Measurements from ENCODE around the gene TEX35. TPM values are rescaled to one million over a fixed set of nuclear protein-coding genes. Genes with fewer than 3 reads are reported as not detected.

The TEX35 gene
- total and polyA plus RNA-seq, 4 donors = not detected

- TF ChIP-seq YY1 (IDR thresholded peaks at IDR 0.05) (no peak), TAF1 (conservative IDR thresholded peaks at IDR 0.05) (no peak), HNF4G (IDR thresholded peaks at IDR 0.05) (no peak), FOXA1 (IDR thresholded peaks at IDR 0.05) (no peak), GABPA (IDR thresholded peaks at IDR 0.05 in 1 of 2, conservative IDR thresholded peaks at IDR 0.05 in 1 of 2) (no peak), JUND (IDR thresholded peaks at IDR 0.05) (no peak), SP1 (IDR thresholded peaks at IDR 0.05) (no peak), RAD21 (IDR thresholded peaks at IDR 0.05) (no peak), RXRA (IDR thresholded peaks at IDR 0.05) (no peak), FOXA2 (IDR thresholded peaks at IDR 0.05) (no peak), ZBTB33 (IDR thresholded peaks at IDR 0.05) (no peak), REST (IDR thresholded peaks at IDR 0.05) (no peak), ATF3 (IDR thresholded peaks at IDR 0.05) (no peak), NR2F2 (IDR thresholded peaks at IDR 0.05) (no peak)
- TF ChIP-seq, protein P1, sequence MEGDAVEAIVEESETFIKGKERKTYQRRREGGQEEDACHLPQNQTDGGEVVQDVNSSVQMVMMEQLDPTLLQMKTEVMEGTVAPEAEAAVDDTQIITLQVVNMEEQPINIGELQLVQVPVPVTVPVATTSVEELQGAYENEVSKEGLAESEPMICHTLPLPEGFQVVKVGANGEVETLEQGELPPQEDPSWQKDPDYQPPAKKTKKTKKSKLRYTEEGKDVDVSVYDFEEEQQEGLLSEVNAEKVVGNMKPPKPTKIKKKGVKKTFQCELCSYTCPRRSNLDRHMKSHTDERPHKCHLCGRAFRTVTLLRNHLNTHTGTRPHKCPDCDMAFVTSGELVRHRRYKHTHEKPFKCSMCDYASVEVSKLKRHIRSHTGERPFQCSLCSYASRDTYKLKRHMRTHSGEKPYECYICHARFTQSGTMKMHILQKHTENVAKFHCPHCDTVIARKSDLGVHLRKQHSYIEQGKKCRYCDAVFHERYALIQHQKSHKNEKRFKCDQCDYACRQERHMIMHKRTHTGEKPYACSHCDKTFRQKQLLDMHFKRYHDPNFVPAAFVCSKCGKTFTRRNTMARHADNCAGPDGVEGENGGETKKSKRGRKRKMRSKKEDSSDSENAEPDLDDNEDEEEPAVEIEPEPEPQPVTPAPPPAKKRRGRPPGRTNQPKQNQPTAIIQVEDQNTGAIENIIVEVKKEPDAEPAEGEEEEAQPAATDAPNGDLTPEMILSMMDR (IDR thresholded peaks at IDR 0.05; ENCODE audit: low read depth, low read length, missing input control) = no peak
- H3K27me3 ChIP-seq (ENCODE audit: control insufficient read depth in 4 of 4, insufficient read depth in 4 of 4, low read length in 3 of 4) = no peaks in the 10 kb centered on the region
- H3K9me3 ChIP-seq (ENCODE audit: control insufficient read depth in 4 of 4, low read length in 3 of 4) = no peaks in the 10 kb centered on the region
- no peak for DNase-seq (ENCODE audit: low spot score)
- WGBS = 79% methylated on average over 4 of the region's 4 CpGs
- H3K9ac ChIP-seq (ENCODE audit: low read depth in 1 of 2, low read length in 2 of 2) = no peak overlapping the region
- no peak overlapping the region for H3K4me3 ChIP-seq (ENCODE audit: low read depth in 1 of 3, low read length in 3 of 3)
- no peaks in the 10 kb centered on the region for H3K4me1 ChIP-seq (ENCODE audit: control insufficient read depth in 4 of 4, insufficient read depth in 4 of 4, low read length in 3 of 4)
- peaks cover 0 to 6% (median 0%) of the 10 kb centered on the region in 4 donors for H3K36me3 ChIP-seq (ENCODE audit: control insufficient read depth in 4 of 4, insufficient read depth in 3 of 4, low read depth in 1 of 4, low read length in 3 of 4)
- H3K27ac ChIP-seq (ENCODE audit: low read depth in 1 of 2, low read length in 2 of 2) = no peak overlapping the region
These were observed 35.5 kb upstream of the TEX35 start for GRCh38 chr1:178477373-178477772.

DNA sequence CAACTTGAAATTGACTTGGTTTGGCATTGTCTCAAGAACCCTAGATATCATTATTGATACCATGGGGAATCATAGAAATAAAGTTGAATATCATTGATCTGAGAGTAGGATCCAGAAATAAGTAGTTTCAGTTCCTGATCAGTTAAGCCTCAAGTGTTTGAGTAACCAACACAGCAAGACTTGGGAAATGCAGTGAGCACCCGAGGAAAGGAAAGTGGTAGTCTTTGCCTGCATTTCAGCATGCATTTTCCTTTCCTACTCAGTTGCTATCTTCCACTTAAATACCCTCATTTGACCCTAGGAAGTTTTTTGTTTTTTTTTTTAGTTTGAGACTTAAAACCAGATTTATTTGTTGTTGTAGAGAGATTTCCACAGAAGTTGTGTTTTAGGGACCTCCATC, 35.1 kb upstream of the TEX35 start:
- Histone ChIP-seq H3K27ac (ENCODE audit: low read depth in 1 of 2, low read length in 2 of 2) (no peak overlapping the region), H3K36me3 (ENCODE audit: control insufficient read depth in 4 of 4, insufficient read depth in 3 of 4, low read depth in 1 of 4, low read length in 3 of 4) (peaks cover 0 to 5% (median 0%) of the 10 kb centered on the region in 4 donors), H3K4me1 (ENCODE audit: control insufficient read depth in 4 of 4, insufficient read depth in 4 of 4, low read length in 3 of 4) (no peaks in the 10 kb centered on the region), H3K27me3 (ENCODE audit: control insufficient read depth in 4 of 4, insufficient read depth in 4 of 4, low read length in 3 of 4) (no peaks in the 10 kb centered on the region), H3K9me3 (ENCODE audit: control insufficient read depth in 4 of 4, low read length in 3 of 4) (no peaks in the 10 kb centered on the region), H3K9ac (ENCODE audit: low read depth in 1 of 2, low read length in 2 of 2) (no peak overlapping the region), H3K4me3 (ENCODE audit: low read depth in 1 of 3, low read length in 3 of 3) (no peak overlapping the region)
- 55% methylated on average over 1 of the region's 1 CpG for WGBS
- no peak for DNase-seq (ENCODE audit: low spot score)
- no peak for TF ChIP-seq MAX (IDR thresholded peaks at IDR 0.05)
- no peak for TF ChIP-seq RAD21 (IDR thresholded peaks at IDR 0.05)
- no peak for TF ChIP-seq SP1 (IDR thresholded peaks at IDR 0.05)
- TF ChIP-seq FOXA1 (IDR thresholded peaks at IDR 0.05) = no peak
- TF ChIP-seq TAF1 (conservative IDR thresholded peaks at IDR 0.05) = no peak
- TF ChIP-seq ZBTB33 (IDR thresholded peaks at IDR 0.05) = no peak
- TF ChIP-seq RXRA (IDR thresholded peaks at IDR 0.05) = no peak
- TF ChIP-seq ATF3 (IDR thresholded peaks at IDR 0.05) = no peak
- no peak for TF ChIP-seq EGR1 (IDR thresholded peaks at IDR 0.05; ENCODE audit: low read depth in 2 of 2)
- TF ChIP-seq GABPA (IDR thresholded peaks at IDR 0.05 in 1 of 2, conservative IDR thresholded peaks at IDR 0.05 in 1 of 2) = no peak
- no peak for TF ChIP-seq NR2F2 (IDR thresholded peaks at IDR 0.05)
- no peak for TF ChIP-seq HNF4G (IDR thresholded peaks at IDR 0.05)
- TF ChIP-seq REST (IDR thresholded peaks at IDR 0.05) = no peak
